ACHN (cell line): ENCODE measurements around the gene RABL3.
A peak's percentile ranks its signal among the peaks of the same experiment; 100 is the strongest.
"Not testable (repeated sequence)": the region's sequence is repeated elsewhere in the genome, so short reads cannot be mapped to it uniquely, and the experiment has no call there.

Source experiments
- DNase-seq: peaks from one replicate; pipeline ENCODE4 v3.0.0-alpha.2; 2015
- in situ Hi-C: cut with HindIII; loops from 2 replicates; pipeline ENCODE4 v1.10.0; 2017; ENCODE audit warnings: low sequenced_read_pairs, low pct_ligation_motif_present, low pct_unique_long_range_greater_than_20kb

The RABL3 gene

DNA sequence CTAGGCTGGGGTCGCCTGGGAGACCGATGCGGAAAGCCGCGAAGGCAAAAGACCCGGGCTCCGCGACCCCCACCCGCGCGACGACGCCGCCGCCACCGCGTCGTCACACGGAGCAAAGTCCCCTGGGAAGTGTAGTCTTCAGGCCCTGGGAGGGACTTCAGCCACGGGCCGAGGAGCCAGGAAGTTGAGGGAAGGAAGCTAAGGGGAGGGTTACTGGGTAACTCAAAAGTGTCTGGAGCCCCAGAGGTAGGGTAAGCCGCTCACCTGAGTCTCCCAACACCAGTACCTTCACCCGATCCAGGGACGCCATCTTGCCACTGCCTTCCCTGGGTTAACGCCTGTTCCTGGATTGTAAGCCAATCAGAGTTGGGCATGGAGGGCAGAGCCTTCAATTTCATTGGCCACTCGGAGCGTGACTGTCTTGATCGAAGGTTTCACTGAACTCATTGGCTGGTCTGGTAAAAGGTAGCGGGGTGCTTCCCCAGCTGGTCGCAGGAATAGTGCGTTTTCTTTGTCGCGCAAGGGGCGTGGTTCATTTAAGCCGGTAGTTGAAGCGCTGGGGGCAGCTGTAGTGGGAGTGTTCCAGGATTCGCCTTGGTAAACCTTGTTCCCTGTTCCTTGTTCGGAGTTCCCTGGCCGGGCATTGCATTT lies at the start of gene RABL3, which contains the start of gene GTF2E1:
RABL3 (minus strand) TSS at position 319 of the 651 bp plus-strand sequence; CDS start at position 310, 9 bp downstream.
GTF2E1 (plus strand) TSS at position 547 of the 651 bp plus-strand sequence. CDS start 7,809 bp downstream, outside the sequence.
- in situ Hi-C loops, result no loop called here

GRCh38 chr3:120791913-120792312 lies 49.6 kb upstream of the RABL3 start:
- in situ Hi-C loops, result no loop called here
- peak; percentile 27 for DNase-seq

More for the DNA sequence above, at the start of gene RABL3, which contains the start of gene GTF2E1:
- DNase-seq, result peak; percentile 99

GRCh38 chr3:120791010-120791409 lies 48.7 kb upstream of the RABL3 start:
- in situ Hi-C loops, result no loop called here
- no peak for DNase-seq

GRCh38 chr3:120785832-120786231 lies 43.5 kb upstream of the RABL3 start:
- in situ Hi-C loops, DNase-seq: not testable (repeated sequence)

- DNase-seq, result peak; percentile 89
- in situ Hi-C loops, result no loop called here
These were observed 38.7 kb upstream of the RABL3 start for GRCh38 chr3:120780977-120781376.

- in situ Hi-C loops, result no loop called here
- no peak for DNase-seq
These were observed 36.5 kb upstream of the RABL3 start for GRCh38 chr3:120778776-120779175.

- in situ Hi-C loops, result no loop called here
- DNase-seq, result no peak
These were observed 33.1 kb upstream of the RABL3 start for GRCh38 chr3:120775411-120775810.

DNA sequence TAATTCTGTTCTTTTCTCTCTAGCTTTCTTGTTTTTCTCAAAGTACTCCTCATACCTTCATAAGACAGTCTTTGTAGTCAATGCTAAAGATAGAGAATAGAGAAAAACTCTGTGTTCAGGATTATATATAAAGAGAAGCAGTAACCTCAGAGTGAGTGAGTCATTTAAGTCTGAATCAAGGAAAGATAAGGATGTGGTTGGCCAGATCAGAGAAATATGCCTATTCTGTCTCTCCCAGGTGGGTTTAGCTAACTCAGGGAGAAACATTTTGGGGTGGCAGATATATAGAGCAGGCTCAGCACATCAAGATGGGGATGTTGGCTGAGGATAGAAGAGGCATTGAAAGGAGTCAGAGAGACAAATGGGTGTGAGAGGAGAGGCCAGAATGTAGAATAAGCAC lies 31.6 kb upstream of the RABL3 start:
- in situ Hi-C loops, result no loop called here
- DNase-seq, result peak; percentile 19

DNA sequence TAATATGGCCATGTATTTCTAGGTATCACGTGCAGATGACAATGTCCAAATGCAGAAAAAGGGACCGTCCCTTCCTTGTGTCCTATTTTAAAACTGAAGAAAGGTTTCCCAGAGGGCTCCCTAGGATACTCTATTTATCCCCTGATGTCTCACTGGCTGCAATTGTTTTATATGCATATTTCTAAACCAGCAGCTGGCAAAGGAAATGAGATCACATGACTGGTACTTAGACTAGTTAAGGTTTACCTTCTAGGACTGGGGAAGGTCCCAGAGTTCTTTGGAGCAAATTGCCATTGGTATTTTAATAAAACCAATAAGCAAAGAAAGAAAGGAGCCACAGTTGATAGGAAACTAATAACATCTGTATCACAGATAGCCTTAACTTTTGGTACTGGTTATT lies 29.8 kb upstream of the RABL3 start:
- in situ Hi-C loops, result no loop called here

DNA sequence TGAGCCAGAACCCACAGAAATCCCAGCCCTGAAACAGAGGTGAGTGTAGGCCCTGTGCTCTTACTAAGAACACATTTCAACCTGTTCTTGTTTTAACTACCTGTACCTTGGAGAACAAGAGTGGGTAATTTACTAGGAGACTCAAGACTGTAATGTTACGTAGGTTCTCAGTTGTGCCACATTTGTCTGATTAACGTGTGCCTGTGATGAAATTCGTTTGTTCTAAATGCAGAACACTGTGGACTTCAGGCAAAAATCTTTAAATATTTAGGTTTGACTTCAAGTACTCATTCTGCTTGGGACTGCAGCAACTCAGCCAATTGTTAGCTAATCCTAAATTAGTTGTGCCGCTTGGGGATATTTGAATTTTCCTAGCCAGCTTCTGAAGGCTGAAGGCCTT lies 28.6 kb upstream of the RABL3 start:
- DNase-seq, result no peak
- in situ Hi-C loops, result no loop called here

More for the DNA sequence above, 29.8 kb upstream of the RABL3 start:
- no peak for DNase-seq

DNA sequence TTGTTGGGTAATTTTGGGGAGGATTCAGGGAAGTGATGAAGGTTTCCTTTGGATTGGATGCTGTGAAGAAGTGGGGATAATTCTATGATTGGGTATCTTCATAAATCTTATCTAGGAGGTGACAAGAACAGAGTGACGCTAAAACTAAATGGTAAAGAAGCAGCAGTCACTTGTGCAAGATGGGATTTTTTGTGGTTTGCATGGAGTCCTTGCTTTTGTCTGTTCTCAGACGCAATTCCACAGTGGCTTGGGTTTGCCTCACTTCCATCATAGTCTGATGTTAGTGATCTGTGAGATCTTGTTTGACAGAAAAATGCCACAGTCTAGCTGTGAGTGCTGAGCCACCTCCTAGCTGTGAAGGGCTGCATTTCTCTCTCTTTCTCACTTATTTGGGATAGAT lies 27.1 kb upstream of the RABL3 start:
- no peak for DNase-seq
- in situ Hi-C loops, result no loop called here

GRCh38 chr3:120767106-120767505 lies 24.8 kb upstream of the RABL3 start:
- DNase-seq, result no peak
- in situ Hi-C loops, result no loop called here

DNA sequence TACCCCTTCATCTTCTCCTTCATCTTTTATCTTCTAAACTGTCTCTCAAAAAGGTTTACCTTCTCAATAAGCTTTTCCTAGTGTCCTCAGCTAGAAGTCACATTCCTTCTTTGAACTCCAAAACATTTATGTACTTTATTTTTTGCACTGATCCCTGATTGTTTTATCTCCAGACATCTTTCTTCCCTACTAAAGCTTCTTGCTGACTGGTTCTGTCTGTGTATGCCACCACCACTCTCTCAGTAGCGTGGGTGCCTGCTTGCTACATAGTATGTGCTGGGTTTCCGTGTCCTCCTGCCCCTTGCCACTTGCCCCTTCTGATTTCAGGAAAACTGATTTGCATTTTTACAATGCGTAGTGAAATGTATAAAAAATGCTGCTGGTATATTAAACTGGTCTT lies 24.3 kb upstream of the RABL3 start:
- DNase-seq, result no peak
- in situ Hi-C loops, result no loop called here

DNA sequence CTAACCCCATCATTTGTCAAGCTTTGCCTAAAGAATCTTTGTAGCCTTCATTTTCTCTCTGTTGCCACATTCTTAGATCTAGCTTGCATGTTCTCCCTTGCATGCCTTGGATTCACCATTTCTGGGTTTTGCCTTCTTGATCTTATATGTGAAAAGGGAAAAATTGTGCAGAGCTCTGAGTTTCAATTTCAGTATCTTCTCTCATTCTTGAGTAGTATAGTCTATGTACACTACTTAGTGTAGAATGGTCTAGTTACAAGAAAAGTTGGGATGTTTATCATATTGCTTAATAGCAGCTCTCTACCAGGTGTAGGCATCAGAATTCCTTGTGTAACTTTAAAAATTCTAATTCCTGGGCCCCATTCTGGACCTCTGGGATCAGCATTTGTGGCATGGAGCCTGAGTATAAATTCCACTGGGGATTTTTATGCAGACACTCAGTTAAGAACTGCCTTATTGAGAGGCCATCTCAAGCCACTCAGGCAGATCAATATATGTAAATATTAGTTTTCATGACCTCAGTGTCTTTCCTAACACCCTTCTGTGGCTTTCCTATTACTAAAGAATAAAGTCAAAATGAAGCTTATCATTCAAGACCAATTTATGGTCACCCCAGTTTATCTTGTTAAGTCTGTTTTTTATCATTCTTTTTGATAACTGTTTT lies 23.6 kb upstream of the RABL3 start:
- in situ Hi-C loops, result no loop called here
- no peak for DNase-seq

- no peak for DNase-seq
- in situ Hi-C loops, result no loop called here
These were observed 21.9 kb upstream of the RABL3 start for GRCh38 chr3:120764206-120764605.

DNA sequence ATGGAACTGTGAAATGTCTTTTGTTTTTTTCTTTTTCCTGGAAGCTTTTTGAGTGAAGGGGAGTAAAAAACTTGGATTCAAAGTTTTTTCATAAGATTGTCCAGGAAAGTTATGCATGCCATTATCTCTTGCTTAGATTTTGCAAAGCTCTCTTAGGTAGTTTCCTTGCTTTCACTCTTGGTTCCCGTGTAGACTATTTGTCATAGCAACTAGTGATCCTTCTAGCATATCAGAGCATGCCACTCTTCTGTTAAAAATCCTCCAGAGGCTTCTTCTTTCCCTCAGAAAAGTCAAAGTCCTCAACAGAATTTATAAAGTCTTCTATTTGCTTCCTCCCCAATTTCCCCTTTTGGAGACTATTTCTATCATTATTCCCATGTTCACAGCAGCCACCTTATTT lies 21.3 kb upstream of the RABL3 start:
- in situ Hi-C loops, result no loop called here
- DNase-seq, result no peak

GRCh38 chr3:120762615-120763014 lies 20.3 kb upstream of the RABL3 start:
- in situ Hi-C loops, result no loop called here

DNA sequence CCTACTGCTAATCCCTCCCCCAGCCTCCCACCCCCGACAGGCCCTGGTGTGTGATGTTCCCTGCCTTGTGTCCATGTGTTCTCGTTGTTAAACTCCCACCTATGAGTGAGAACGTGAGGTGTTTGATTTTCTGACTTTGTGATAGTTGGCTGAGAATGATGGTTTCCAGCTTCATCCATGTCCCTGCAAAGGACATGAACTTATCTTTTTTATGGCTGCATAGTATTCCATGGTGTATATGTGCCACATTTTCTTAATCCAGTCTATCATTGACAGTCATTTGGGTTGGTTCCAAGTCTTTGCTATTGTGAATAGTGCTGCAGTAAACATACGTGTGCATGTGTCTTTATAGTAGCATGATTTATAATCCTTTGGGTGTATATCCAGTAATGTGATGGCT lies 16.2 kb upstream of the RABL3 start:
- in situ Hi-C loops, DNase-seq: not testable (repeated sequence)

More at GRCh38 chr3:120762615-120763014, 20.3 kb upstream of the RABL3 start:
- DNase-seq, result no peak

DNA sequence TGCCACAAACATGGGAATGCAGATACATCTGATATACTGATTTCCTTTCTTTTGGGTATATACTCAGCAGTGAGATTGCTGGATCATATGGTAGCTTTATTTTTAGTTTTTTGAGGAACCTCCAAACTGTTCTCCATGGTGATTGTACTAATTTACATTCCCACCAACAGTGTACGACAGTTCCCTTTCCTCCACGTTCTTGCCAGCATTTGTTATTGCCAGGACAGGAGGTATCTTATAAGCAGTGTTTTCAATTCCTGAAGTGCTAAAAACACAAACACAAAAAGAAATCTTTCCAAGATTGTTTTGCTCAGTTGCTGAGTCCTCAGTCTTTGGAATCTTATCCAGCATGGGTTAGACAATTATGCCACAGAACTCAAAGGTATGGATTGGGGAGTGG lies 13.7 kb upstream of the RABL3 start:
- in situ Hi-C loops, result no loop called here

GRCh38 chr3:120753810-120754209 lies 11.5 kb upstream of the RABL3 start:
- DNase-seq, result no peak
- in situ Hi-C loops, result no loop called here

More for the DNA sequence above, 13.7 kb upstream of the RABL3 start:
- no peak for DNase-seq
